Fibroblast of lung (primary cell): Measurements from ENCODE around the gene ATP10A. TPM values are rescaled to one million over a fixed set of nuclear protein-coding genes. Genes with fewer than 3 reads are reported as not detected.

Experiments used
- DNase-seq, 2 donors: peaks; one replicate each; pipeline versions ENCODE4 v3.0.0 to v3.0.0-alpha.2; 2010; ENCODE audit warnings: low read depth in 2 of 2
- H2AFZ ChIP-seq: 2 replicates; pipeline ENCODE4 v1.5.1; 2012; ENCODE audit warnings: low read length, control low read depth, inconsistent platforms
- H3K27ac ChIP-seq: 2 replicates; pipeline ENCODE4 v1.5.1; 2011; ENCODE audit warnings: low read length, control low read depth; ENCODE audit not compliant: insufficient read depth
- H3K27me3 ChIP-seq: 2 replicates; pipeline ENCODE4 v1.5.1; 2011; ENCODE audit warnings: mild to moderate bottlenecking, low read length; ENCODE audit not compliant: control insufficient read depth, insufficient read depth
- H3K36me3 ChIP-seq: 2 replicates; pipeline ENCODE4 v1.5.1; 2011; ENCODE audit warnings: low read length; ENCODE audit not compliant: control insufficient read depth, insufficient read depth
- H3K4me1 ChIP-seq: 2 replicates; pipeline ENCODE4 v1.5.1; 2011; ENCODE audit warnings: low read length; ENCODE audit not compliant: control insufficient read depth, insufficient read depth; ENCODE audit errors: extremely low read depth
- H3K4me2 ChIP-seq: 2 replicates; pipeline ENCODE4 v1.5.1; 2011; ENCODE audit warnings: low read length, control low read depth; ENCODE audit not compliant: insufficient read depth; ENCODE audit errors: extremely low read depth
- H3K4me3 ChIP-seq, 4 experiments: fragments of 200-600 bp in 1 of 4; sonication (generic) in 1 of 4; replicated peaks in 1 of 4; 2 replicates each; pipeline ENCODE4 v1.5.1; 2011 to 2016; ENCODE audit warnings: low read length in 4 of 4, low read depth in 3 of 4, mild to moderate bottlenecking in 3 of 4, control low read depth in 2 of 4, inconsistent platforms in 1 of 4, mixed read lengths in 1 of 4; ENCODE audit not compliant: insufficient read depth in 1 of 4; ENCODE audit errors: control extremely low read depth in 1 of 4
- H3K79me2 ChIP-seq: 2 replicates; pipeline ENCODE4 v1.5.1; 2012; ENCODE audit warnings: mild to moderate bottlenecking, low read length, inconsistent platforms; ENCODE audit not compliant: control insufficient read depth, insufficient read depth
- H3K9ac ChIP-seq: 2 replicates; pipeline ENCODE4 v1.5.1; 2011; ENCODE audit warnings: mild to moderate bottlenecking, low read length, control low read depth; ENCODE audit not compliant: insufficient read depth
- H3K9me3 ChIP-seq: 2 replicates; pipeline ENCODE4 v1.5.1; 2012; ENCODE audit warnings: low read depth, low read length; ENCODE audit not compliant: control insufficient read depth, insufficient read depth
- H4K20me1 ChIP-seq: 2 replicates; pipeline ENCODE4 v1.5.1; 2011; ENCODE audit warnings: low read length; ENCODE audit not compliant: control insufficient read depth, insufficient read depth; ENCODE audit errors: extremely low read depth
- CTCF ChIP-seq, 2 donors: IDR thresholded peaks in 1 of 2; conservative IDR thresholded peaks in 1 of 2; 1 replicate in 1 of 2; 2 replicates in 1 of 2; pipeline ENCODE4 v1.5.1; 2011 to 2012; ENCODE audit warnings: low read length in 2 of 2, control low read depth in 1 of 2, inconsistent platforms in 1 of 2, low read depth in 1 of 2, mild to moderate bottlenecking in 1 of 2
- EZH2 ChIP-seq: IDR thresholded peaks from 2 replicates; pipeline ENCODE4 v1.5.1; 2012; ENCODE audit warnings: low read length, control low read depth, mild to moderate bottlenecking; ENCODE audit errors: missing control alignments
- polyA plus RNA-seq, 2 donors: library from polyadenylated mRNA; depleted of rRNA in 1 of 2; stranded (reverse) in 1 of 2; unstranded in 1 of 2; fragments of >200 nt; gene quantifications; 2 replicates each; pipeline ENCODE4 v1.2.1, GENCODE V29; 2011 to 2012; ENCODE audit warnings: missing spikeins in 1 of 2
- total RNA-seq: library from RNA; depleted of rRNA; stranded (reverse); fragments of >200 nt; gene quantifications from 2 replicates; pipeline ENCODE4 v1.2.1, GENCODE V29; 2014

The ATP10A gene
- total and polyA plus RNA-seq, 2 donors (not counting 1 experiment from before 2014, with no cell fraction given): 12.7 to 13.8 TPM

- Histone ChIP-seq H3K4me2 (no peak overlapping the region), H3K4me3 (no peak overlapping the region), H3K27ac (no peak overlapping the region), H3K9ac (no peak overlapping the region), H3K36me3 (peaks cover 6% of the 10 kb centered on the region), H3K9me3 (no peaks in the 10 kb centered on the region), H4K20me1 (no peaks in the 10 kb centered on the region), H3K79me2 (peaks cover 2% of the 10 kb centered on the region), H3K27me3 (no peaks in the 10 kb centered on the region), H3K4me1 (peaks cover 12% of the 10 kb centered on the region), H2AFZ (no peak overlapping the region)
- TF ChIP-seq EZH2: no peak
- TF ChIP-seq CTCF (conservative IDR thresholded peaks at IDR 0.05 in 1 of 2, IDR thresholded peaks at IDR 0.05 in 1 of 2; ENCODE audit: low read depth in 1 of 2, low read length in 2 of 2): no peak
- no peak for DNase-seq
These were observed 82.5 kb downstream of the ATP10A start for GRCh38 chr15:25780479-25781255.

- H3K4me1 ChIP-seq: peaks cover 8% of the 10 kb centered on the region
- no peaks in the 10 kb centered on the region for H4K20me1 ChIP-seq
- H2AFZ ChIP-seq: no peak overlapping the region
- no peaks in the 10 kb centered on the region for H3K27me3 ChIP-seq
- H3K27ac ChIP-seq: peak overlapping the region; percentile 8
- H3K9me3 ChIP-seq: no peaks in the 10 kb centered on the region
- TF ChIP-seq CTCF (conservative IDR thresholded peaks at IDR 0.05 in 1 of 2, IDR thresholded peaks at IDR 0.05 in 1 of 2; ENCODE audit: low read depth in 1 of 2, low read length in 2 of 2) (no peak), EZH2 (no peak)
- no peaks in the 10 kb centered on the region for H3K79me2 ChIP-seq
- DNase-seq: no peak
- H3K36me3 ChIP-seq: peaks cover 6% of the 10 kb centered on the region
- no peak overlapping the region for H3K9ac ChIP-seq
- H3K4me3 ChIP-seq: no peak overlapping the region
- H3K4me2 ChIP-seq: no peak overlapping the region
These were observed 85.0 kb downstream of the ATP10A start for GRCh38 chr15:25778161-25778560.

GRCh38 chr15:25777037-25777436 is 86.1 kb downstream of the ATP10A start:
- TF ChIP-seq CTCF (conservative IDR thresholded peaks at IDR 0.05 in 1 of 2, IDR thresholded peaks at IDR 0.05 in 1 of 2; ENCODE audit: low read depth in 1 of 2, low read length in 2 of 2): no peak
- no peak for TF ChIP-seq EZH2
- no peaks in the 10 kb centered on the region for H3K27me3 ChIP-seq
- DNase-seq: no peak
- H3K27ac ChIP-seq: peak overlapping the region; percentile 70
- H2AFZ ChIP-seq: no peak overlapping the region
- H3K4me3 ChIP-seq: no peak overlapping the region
- H3K4me2 ChIP-seq: no peak overlapping the region
- no peaks in the 10 kb centered on the region for H4K20me1 ChIP-seq
- H3K9ac ChIP-seq: no peak overlapping the region
- H3K36me3 ChIP-seq: peaks cover 6% of the 10 kb centered on the region
- H3K9me3 ChIP-seq: no peaks in the 10 kb centered on the region
- peaks cover 8% of the 10 kb centered on the region for H3K4me1 ChIP-seq
- no peaks in the 10 kb centered on the region for H3K79me2 ChIP-seq
